HepG2 (cell line): ENCODE results near the gene FCRLA. TPM values are rescaled to one million over a fixed set of nuclear protein-coding genes. Genes with fewer than 3 reads are reported as not detected.

ENCODE experiments used
- CEBPG ChIP-seq: IDR thresholded peaks from 2 replicates; pipeline ENCODE4 v1.6.1; 2016
- CENPX ChIP-seq: sonication (generic); formaldehyde crosslinking; IDR thresholded peaks from 2 replicates; pipeline ENCODE4 v1.9.0; 2021; ENCODE audit warnings: mild to moderate bottlenecking, missing genetic modification reagents, moderate library complexity
- CTCF ChIP-seq: sonication (generic); formaldehyde crosslinking; IDR thresholded peaks from 2 replicates; pipeline ENCODE4 v1.5.0; 2020; ENCODE audit warnings: mild to moderate bottlenecking, missing genetic modification reagents, moderate library complexity
- EP300 ChIP-seq, 3 experiments: sonication (generic) in 1 of 3; formaldehyde crosslinking in 1 of 3; IDR thresholded peaks; 2 replicates each; pipeline versions ENCODE4 v1.5.1 to v1.6.1; 2011 to 2020; ENCODE audit warnings: low read depth in 2 of 3, low read length in 2 of 3, borderline replicate concordance in 1 of 3, improper control_type of control experiment in 1 of 3, mild to moderate bottlenecking in 1 of 3, missing genetic modification reagents in 1 of 3, moderate library complexity in 1 of 3
- HNRNPL ChIP-seq: fragments of 200-400 bp; formaldehyde crosslinking; IDR thresholded peaks from 2 replicates; pipeline ENCODE4 v1.6.1; 2017; ENCODE audit warnings: mild to moderate bottlenecking, low read depth, low read length
- IRX3 ChIP-seq: sonication (generic); formaldehyde crosslinking; IDR thresholded peaks from 2 replicates; pipeline ENCODE4 v1.8.1; 2023; ENCODE audit warnings: mild to moderate bottlenecking, low read depth, missing genetic modification reagents, borderline replicate concordance
- NCOA1 ChIP-seq: sonication (generic); formaldehyde crosslinking; IDR thresholded peaks from 2 replicates; pipeline ENCODE4 v1.9.0; 2021; ENCODE audit warnings: missing genetic modification reagents
- REST ChIP-seq, 2 experiments: IDR thresholded peaks; 2 replicates each; pipeline ENCODE4 v1.6.1; 2011 to 2012; ENCODE audit warnings: low read length in 2 of 2, borderline replicate concordance in 1 of 2, low read depth in 1 of 2, mild to moderate bottlenecking in 1 of 2, moderate library complexity in 1 of 2
- SAFB2 ChIP-seq: sonication (generic); formaldehyde crosslinking; IDR thresholded peaks from 2 replicates; pipeline ENCODE4 v1.5.1; 2020; ENCODE audit warnings: missing genetic modification reagents, low read depth, mild to moderate bottlenecking, borderline replicate concordance
- ZNF549 ChIP-seq: sonication (generic); formaldehyde crosslinking; IDR thresholded peaks from 2 replicates; pipeline ENCODE4 v1.5.0; 2020; ENCODE audit warnings: missing genetic modification reagents
- ZXDC ChIP-seq: sonication (generic); formaldehyde crosslinking; IDR thresholded peaks from 2 replicates; pipeline ENCODE4 v1.5.0; 2020; ENCODE audit warnings: mild to moderate bottlenecking, missing genetic modification reagents
- polyA plus RNA-seq, 8 experiments: library from polyadenylated mRNA; depleted of rRNA in 3 of 8; stranded (reverse) in 7 of 8; unstranded in 1 of 8; fragments of >200 nt; fragmentation: Illumina TruSeq in 4 of 8; extraction: Trizol in 4 of 8; gene quantifications; 2 replicates each; pipeline versions ENCODE4 v1.2.1 to v1.2.3, GENCODE V29; 2011 to 2016; ENCODE audit warnings: low read depth in 4 of 8, missing spikeins in 1 of 8, mixed read lengths in 1 of 8; ENCODE audit not compliant: insufficient read depth in 1 of 8
- total RNA-seq, 5 experiments: library from RNA; depleted of rRNA; stranded (reverse); fragments of >200 nt; fragmentation: Illumina TruSeq; extraction: Trizol; gene quantifications; 2 replicates each; pipeline ENCODE4 v1.2.3, GENCODE V29; 2016; ENCODE audit warnings: low read depth in 1 of 5
- TF ChIP-seq, protein P1 (sequence below): sonication (generic); formaldehyde crosslinking; IDR thresholded peaks from 2 replicates; pipeline ENCODE4 v1.4.0; 2020; ENCODE audit warnings: missing genetic modification reagents
- TF ChIP-seq, protein P2 (sequence below): sonication (generic); formaldehyde crosslinking; IDR thresholded peaks from 2 replicates; pipeline ENCODE4 v1.5.0; 2020; ENCODE audit warnings: missing genetic modification reagents, mild to moderate bottlenecking, borderline replicate concordance
- TF ChIP-seq, protein P3 (sequence below): sonication (generic); formaldehyde crosslinking; IDR thresholded peaks from 2 replicates; pipeline ENCODE4 v1.5.1; 2020; ENCODE audit warnings: missing genetic modification reagents, mild to moderate bottlenecking, borderline replicate concordance

Gene FCRLA
- total and polyA plus RNA-seq, 2 of the 13 experiments (the other 11 are each of a cell fraction or from before 2014, with no cell fraction given): not detected

GRCh38 chr1:161702250-161702649, 4.8 kb upstream of the FCRLA start (continued):
- no peak for TF ChIP-seq CTCF (CRISPR knock-in tag)
- no peak for TF ChIP-seq HNRNPL
- TF ChIP-seq REST (IDR thresholded peaks at IDR 0.05; ENCODE audit: borderline replicate concordance in 1 of 2, low read depth in 1 of 2, low read length in 2 of 2): no peak
- TF ChIP-seq, protein P1, sequence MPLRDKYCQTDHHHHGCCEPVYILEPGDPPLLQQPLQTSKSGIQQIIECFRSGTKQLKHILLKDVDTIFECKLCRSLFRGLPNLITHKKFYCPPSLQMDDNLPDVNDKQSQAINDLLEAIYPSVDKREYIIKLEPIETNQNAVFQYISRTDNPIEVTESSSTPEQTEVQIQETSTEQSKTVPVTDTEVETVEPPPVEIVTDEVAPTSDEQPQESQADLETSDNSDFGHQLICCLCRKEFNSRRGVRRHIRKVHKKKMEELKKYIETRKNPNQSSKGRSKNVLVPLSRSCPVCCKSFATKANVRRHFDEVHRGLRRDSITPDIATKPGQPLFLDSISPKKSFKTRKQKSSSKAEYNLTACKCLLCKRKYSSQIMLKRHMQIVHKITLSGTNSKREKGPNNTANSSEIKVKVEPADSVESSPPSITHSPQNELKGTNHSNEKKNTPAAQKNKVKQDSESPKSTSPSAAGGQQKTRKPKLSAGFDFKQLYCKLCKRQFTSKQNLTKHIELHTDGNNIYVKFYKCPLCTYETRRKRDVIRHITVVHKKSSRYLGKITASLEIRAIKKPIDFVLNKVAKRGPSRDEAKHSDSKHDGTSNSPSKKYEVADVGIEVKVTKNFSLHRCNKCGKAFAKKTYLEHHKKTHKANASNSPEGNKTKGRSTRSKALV (CRISPR knock-in tag): peak; percentile 53; the same call in 1 of the 2 replicates
- no peak for TF ChIP-seq ZNF549 (CRISPR knock-in tag)
- peak; percentile 58; the same call in 1 of the 2 replicates for TF ChIP-seq CEBPG
- no peak for TF ChIP-seq SAFB2 (CRISPR knock-in tag)
- no peak; a peak in 1 of 4 replicates for TF ChIP-seq EP300 (IDR thresholded peaks at IDR 0.05; ENCODE audit: low read depth in 2 of 2, low read length in 2 of 2)
- no peak for TF ChIP-seq EP300 (CRISPR knock-in tag; IDR thresholded peaks at IDR 0.05; ENCODE audit: borderline replicate concordance)
- no peak for TF ChIP-seq CENPX
- TF ChIP-seq NCOA1 (CRISPR knock-in tag): no peak
- TF ChIP-seq, protein P2, sequence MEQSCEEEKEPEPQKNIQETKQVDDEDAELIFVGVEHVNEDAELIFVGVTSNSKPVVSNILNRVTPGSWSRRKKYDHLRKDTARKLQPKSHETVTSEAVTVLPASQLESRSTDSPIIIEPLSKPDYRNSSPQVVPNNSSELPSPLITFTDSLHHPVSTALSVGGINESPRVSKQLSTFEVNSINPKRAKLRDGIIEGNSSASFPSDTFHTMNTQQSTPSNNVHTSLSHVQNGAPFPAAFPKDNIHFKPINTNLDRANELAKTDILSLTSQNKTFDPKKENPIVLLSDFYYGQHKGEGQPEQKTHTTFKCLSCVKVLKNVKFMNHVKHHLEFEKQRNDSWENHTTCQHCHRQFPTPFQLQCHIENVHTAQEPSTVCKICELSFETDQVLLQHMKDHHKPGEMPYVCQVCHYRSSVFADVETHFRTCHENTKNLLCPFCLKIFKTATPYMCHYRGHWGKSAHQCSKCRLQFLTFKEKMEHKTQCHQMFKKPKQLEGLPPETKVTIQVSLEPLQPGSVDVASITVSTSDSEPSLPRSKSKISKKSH (CRISPR knock-in tag): no peak
- TF ChIP-seq, protein P3, sequence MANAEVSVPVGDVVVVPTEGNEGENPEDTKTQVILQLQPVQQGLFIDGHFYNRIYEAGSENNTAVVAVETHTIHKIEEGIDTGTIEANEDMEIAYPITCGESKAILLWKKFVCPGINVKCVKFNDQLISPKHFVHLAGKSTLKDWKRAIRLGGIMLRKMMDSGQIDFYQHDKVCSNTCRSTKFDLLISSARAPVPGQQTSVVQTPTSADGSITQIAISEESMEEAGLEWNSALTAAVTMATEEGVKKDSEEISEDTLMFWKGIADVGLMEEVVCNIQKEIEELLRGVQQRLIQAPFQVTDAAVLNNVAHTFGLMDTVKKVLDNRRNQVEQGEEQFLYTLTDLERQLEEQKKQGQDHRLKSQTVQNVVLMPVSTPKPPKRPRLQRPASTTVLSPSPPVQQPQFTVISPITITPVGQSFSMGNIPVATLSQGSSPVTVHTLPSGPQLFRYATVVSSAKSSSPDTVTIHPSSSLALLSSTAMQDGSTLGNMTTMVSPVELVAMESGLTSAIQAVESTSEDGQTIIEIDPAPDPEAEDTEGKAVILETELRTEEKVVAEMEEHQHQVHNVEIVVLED: 0 out of 2 replicates have a peak, but pooled peaks have one; percentile 30
- no peak for TF ChIP-seq IRX3 (CRISPR knock-in tag)
- TF ChIP-seq ZXDC (CRISPR knock-in tag): no peak
